Small intestine (tissue), 7 donors: ENCODE measurements around the gene EPAS1. TPM values are rescaled to one million over a fixed set of nuclear protein-coding genes. Genes with fewer than 3 reads are reported as not detected.

Experiments
- DNase-seq, 2 donors: peaks; one replicate each; pipeline versions ENCODE4 v3.0.0 to v3.0.0-alpha.2; 2013
- FAIRE-seq: peaks from 2 replicates; lab custom pipeline; 2012; peaks lifted over from hg19 to GRCh38; lab: Jason Lieb, UNC
- H3K27ac ChIP-seq, 3 donors: one replicate each; pipeline ENCODE4 v1.5.1; 2013; ENCODE audit warnings: low read length in 2 of 3, mild to moderate bottlenecking in 2 of 3, control low read depth in 1 of 3, inconsistent platforms in 1 of 3, low read depth in 1 of 3, moderate library complexity in 1 of 3
- H3K27me3 ChIP-seq, 3 donors: one replicate each; pipeline ENCODE4 v1.6.1; 2013; ENCODE audit warnings: low read length in 3 of 3, inconsistent platforms in 1 of 3; ENCODE audit not compliant: control insufficient read depth in 3 of 3, insufficient read depth in 3 of 3
- H3K36me3 ChIP-seq, 3 donors: one replicate each; pipeline ENCODE4 v1.6.1; 2013; ENCODE audit warnings: low read length in 3 of 3, inconsistent platforms in 1 of 3, low read depth in 1 of 3, mild to moderate bottlenecking in 1 of 3, moderate library complexity in 1 of 3; ENCODE audit not compliant: control insufficient read depth in 3 of 3, insufficient read depth in 2 of 3
- H3K4me1 ChIP-seq, 3 donors: one replicate each; pipeline ENCODE4 v1.6.1; 2013; ENCODE audit warnings: low read length in 2 of 3, inconsistent platforms in 1 of 3, low read depth in 1 of 3, mild to moderate bottlenecking in 1 of 3, moderate library complexity in 1 of 3; ENCODE audit not compliant: control insufficient read depth in 3 of 3, insufficient read depth in 2 of 3
- H3K4me3 ChIP-seq, 3 donors: one replicate each; pipeline ENCODE4 v1.5.1; 2013; ENCODE audit warnings: low read length in 3 of 3, control low read depth in 1 of 3, inconsistent platforms in 1 of 3, low read depth in 1 of 3, mild to moderate bottlenecking in 1 of 3, moderate library complexity in 1 of 3
- H3K9me3 ChIP-seq, 2 donors: one replicate each; pipeline ENCODE4 v1.6.1; 2013; ENCODE audit warnings: low read depth in 1 of 2, low read length in 1 of 2; ENCODE audit not compliant: control insufficient read depth in 2 of 2, insufficient read depth in 1 of 2
- WGBS, 3 donors: extraction: QIAGEN DNeasy Blood & Tissue Kit; methylation state at CpG; one replicate each; pipeline ENCODE4 v1.1.7; 2013; 5-methylcytosine and 5-hydroxymethylcytosine counted together
- polyA plus RNA-seq, 4 donors: library from polyadenylated mRNA; stranded (reverse) in 3 of 4; unstranded in 1 of 4; fragments of 200-250 nt in 3 of 4; fragments of 120-200 nt in 1 of 4; gene quantifications; one replicate each; pipeline versions ENCODE4 v1.2.1 to v1.2.3, GENCODE V29; 2013
- donor health status: healthy with polysubstance abuse.
- donor health status: control.
- donor health status: control.
- donor health status: Bipolar disorder and iron deficiency.
- donor health status: healthy.

Gene EPAS1
- polyA plus RNA-seq, 4 donors: 22.7 to 106 (median 64.1) TPM

- no peak for FAIRE-seq
- Histone ChIP-seq H3K4me1 (peaks cover 0 to 6% (median 4%) of the 10 kb centered on the region in 3 donors), H3K4me3 (no peak overlapping the region), H3K27me3 (no peaks in the 10 kb centered on the region), H3K9me3 (no peaks in the 10 kb centered on the region), H3K27ac (no peak overlapping the region), H3K36me3 (peaks cover 17 to 37% (median 30%) of the 10 kb centered on the region in 3 donors)
- DNase-seq: no peak
- 29 to 69% (median 68%) methylated on average over 2 of the region's 2 CpGs for WGBS, 3 donors
Measured at GRCh38 chr2:46372475-46372874, 75.3 kb downstream of the EPAS1 start.

- Histone ChIP-seq H3K4me1 (peaks cover 0 to 4% (median 3%) of the 10 kb centered on the region in 3 donors), H3K36me3 (peaks cover 20 to 44% (median 26%) of the 10 kb centered on the region in 3 donors), H3K4me3 (no peak overlapping the region), H3K27me3 (no peaks in the 10 kb centered on the region), H3K27ac (no peak overlapping the region), H3K9me3 (no peaks in the 10 kb centered on the region)
- WGBS, 3 donors: 95% methylated on average over 4 of the region's 4 CpGs
- FAIRE-seq (no peak), DNase-seq (no peak)
Measured at GRCh38 chr2:46373238-46373637, 76.0 kb downstream of the EPAS1 start.

- 90 to 94% (median 91%) methylated on average over 12 of the region's 12 CpGs for WGBS, 3 donors
- Histone ChIP-seq H3K27ac (peak overlapping the region in 1 of 3 donors; percentile 25), H3K4me1 (peaks cover 0 to 4% (median 3%) of the 10 kb centered on the region in 3 donors), H3K27me3 (no peaks in the 10 kb centered on the region), H3K36me3 (peaks cover 24 to 50% (median 25%) of the 10 kb centered on the region in 3 donors), H3K4me3 (no peak overlapping the region), H3K9me3 (no peaks in the 10 kb centered on the region)
- FAIRE-seq: no peak
- DNase-seq: no peak
Measured at GRCh38 chr2:46375566-46376125, 78.4 kb downstream of the EPAS1 start.

- no peaks in the 10 kb centered on the region for H3K9me3 ChIP-seq
- DNase-seq (no peak), FAIRE-seq (no peak)
- H3K4me3 ChIP-seq: no peak overlapping the region
- no peaks in the 10 kb centered on the region for H3K27me3 ChIP-seq
- H3K27ac ChIP-seq: peak overlapping the region in 1 of 3 donors; percentile 23
- H3K4me1 ChIP-seq: peaks cover 0 to 4% (median 3%) of the 10 kb centered on the region in 3 donors
- H3K36me3 ChIP-seq: peaks cover 28 to 54% (median 29%) of the 10 kb centered on the region in 3 donors
- 69 to 82% (median 76%) methylated on average over 7 of the region's 7 CpGs for WGBS, 3 donors
Measured at GRCh38 chr2:46376586-46376985, 79.4 kb downstream of the EPAS1 start.

- Histone ChIP-seq H3K9me3 (no peaks in the 10 kb centered on the region), H3K27ac (peak overlapping the region in 1 of 3 donors; percentile 42), H3K27me3 (no peaks in the 10 kb centered on the region), H3K4me1 (peaks cover 0 to 4% (median 3%) of the 10 kb centered on the region in 3 donors), H3K4me3 (no peak overlapping the region), H3K36me3 (peaks cover 25 to 58% (median 29%) of the 10 kb centered on the region in 3 donors)
- 71 to 87% (median 84%) methylated on average over 12 of the region's 12 CpGs for WGBS, 3 donors
- FAIRE-seq (no peak), DNase-seq (no peak)
Measured at GRCh38 chr2:46377101-46377581, 79.9 kb downstream of the EPAS1 start.

- peaks cover 22 to 65% (median 35%) of the 10 kb centered on the region in 3 donors for H3K36me3 ChIP-seq
- no peak overlapping the region for H3K4me3 ChIP-seq
- H3K27me3 ChIP-seq: no peaks in the 10 kb centered on the region
- no peak overlapping the region for H3K27ac ChIP-seq
- H3K9me3 ChIP-seq: no peaks in the 10 kb centered on the region
- DNase-seq (no peak), FAIRE-seq (no peak)
- WGBS, 3 donors: 86 to 93% (median 90%) methylated on average over 16 of the region's 16 CpGs
- peaks cover 0 to 3% (median 0%) of the 10 kb centered on the region in 3 donors for H3K4me1 ChIP-seq
Measured at GRCh38 chr2:46377666-46378560, 80.7 kb downstream of the EPAS1 start.

GRCh38 chr2:46378616-46379015 is 81.4 kb downstream of the EPAS1 start:
- H3K27ac ChIP-seq: no peak overlapping the region
- no peak for FAIRE-seq
- H3K27me3 ChIP-seq: no peaks in the 10 kb centered on the region
- H3K36me3 ChIP-seq: peaks cover 18 to 70% (median 35%) of the 10 kb centered on the region in 3 donors
- DNase-seq: no peak
- no peak overlapping the region for H3K4me3 ChIP-seq
- peaks cover 0 to 3% (median 0%) of the 10 kb centered on the region in 3 donors for H3K4me1 ChIP-seq
- no peaks in the 10 kb centered on the region for H3K9me3 ChIP-seq
- 63 to 79% (median 77%) methylated on average over 3 of the region's 3 CpGs for WGBS, 3 donors

GRCh38 chr2:46379213-46380037 is 82.2 kb downstream of the EPAS1 start:
- peaks cover 20 to 76% (median 35%) of the 10 kb centered on the region in 3 donors for H3K36me3 ChIP-seq
- FAIRE-seq (no peak), DNase-seq (no peak)
- no peak overlapping the region for H3K4me3 ChIP-seq
- H3K27me3 ChIP-seq: no peaks in the 10 kb centered on the region
- WGBS, 3 donors: 71 to 92% (median 89%) methylated on average over 9 of the region's 9 CpGs
- H3K4me1 ChIP-seq: peaks cover 0 to 3% (median 0%) of the 10 kb centered on the region in 3 donors
- no peaks in the 10 kb centered on the region for H3K9me3 ChIP-seq
- no peak overlapping the region for H3K27ac ChIP-seq
